Liver (tissue), 9 donors: Measurements from ENCODE around the gene GDPD2. TPM values are rescaled to one million over a fixed set of nuclear protein-coding genes. Genes with fewer than 3 reads are reported as not detected.

Source experiments
- DNase-seq: peaks from one replicate; pipeline ENCODE4 v3.0.0-alpha.2; 2017; ENCODE audit warnings: low spot score
- H3K27ac ChIP-seq, 2 donors: one replicate each; pipeline ENCODE4 v1.7.0; 2013; ENCODE audit warnings: inconsistent platforms in 2 of 2, low read length in 2 of 2, control low read depth in 1 of 2, low read depth in 1 of 2, mild to moderate bottlenecking in 1 of 2
- H3K27me3 ChIP-seq, 4 donors: one replicate each; pipeline versions ENCODE4 v1.6.1 to v1.7.0; 2013; ENCODE audit warnings: low read length in 3 of 4, inconsistent platforms in 1 of 4, mild to moderate bottlenecking in 1 of 4, moderate library complexity in 1 of 4; ENCODE audit not compliant: control insufficient read depth in 4 of 4, insufficient read depth in 4 of 4
- H3K36me3 ChIP-seq, 4 donors: one replicate each; pipeline versions ENCODE4 v1.6.1 to v1.7.0; 2013; ENCODE audit warnings: low read length in 3 of 4, mild to moderate bottlenecking in 3 of 4, low read depth in 1 of 4, moderate library complexity in 1 of 4; ENCODE audit not compliant: control insufficient read depth in 4 of 4, insufficient read depth in 3 of 4
- H3K4me1 ChIP-seq, 4 donors: one replicate each; pipeline versions ENCODE4 v1.6.1 to v1.7.0; 2013; ENCODE audit warnings: low read length in 3 of 4, mild to moderate bottlenecking in 3 of 4, moderate library complexity in 1 of 4; ENCODE audit not compliant: control insufficient read depth in 4 of 4, insufficient read depth in 4 of 4
- H3K4me3 ChIP-seq, 3 donors: one replicate each; pipeline versions ENCODE4 v1.6.1 to v1.7.0; 2013; ENCODE audit warnings: low read length in 3 of 3, control low read depth in 1 of 3, low read depth in 1 of 3, mild to moderate bottlenecking in 1 of 3
- H3K9ac ChIP-seq, 2 donors: one replicate each; pipeline ENCODE4 v1.7.0; 2013; ENCODE audit warnings: low read length in 2 of 2, mild to moderate bottlenecking in 2 of 2, moderate library complexity in 2 of 2, control low read depth in 1 of 2, low read depth in 1 of 2
- H3K9me3 ChIP-seq, 4 donors: one replicate each; pipeline versions ENCODE4 v1.6.1 to v1.7.0; 2013; ENCODE audit warnings: low read length in 3 of 4; ENCODE audit not compliant: control insufficient read depth in 4 of 4
- CTCF ChIP-seq: fragments of 150-350 bp; IDR thresholded peaks from 2 replicates; pipeline ENCODE4 v1.5.1; 2017; ENCODE audit warnings: improper control_type of control experiment, low read depth, low read length; ENCODE audit not compliant: missing input control
- EGR1 ChIP-seq, 2 donors: IDR thresholded peaks; 2 replicates each; pipeline ENCODE4 v1.6.1; 2016 to 2018; ENCODE audit warnings: antibody characterized with exemption in 2 of 2, low read depth in 2 of 2
- FOXA1 ChIP-seq: IDR thresholded peaks from 2 replicates; pipeline ENCODE4 v1.6.1; 2016; ENCODE audit warnings: antibody characterized with exemption
- FOXA2 ChIP-seq: IDR thresholded peaks from 2 replicates; pipeline ENCODE4 v1.6.1; 2016; ENCODE audit warnings: antibody characterized with exemption
- GABPA ChIP-seq, 2 donors: IDR thresholded peaks in 1 of 2; conservative IDR thresholded peaks in 1 of 2; 2 replicates each; pipeline ENCODE4 v1.6.1; 2016; ENCODE audit warnings: antibody characterized with exemption in 2 of 2, mild to moderate bottlenecking in 1 of 2, moderate library complexity in 1 of 2
- HNF4A ChIP-seq, 2 donors: conservative IDR thresholded peaks; 2 replicates each; pipeline ENCODE4 v1.6.1; 2016; ENCODE audit warnings: antibody characterized with exemption in 2 of 2, mild to moderate bottlenecking in 2 of 2
- HNF4G ChIP-seq: IDR thresholded peaks from 2 replicates; pipeline ENCODE4 v1.6.1; 2016; ENCODE audit warnings: antibody characterized with exemption
- JUND ChIP-seq, 2 donors: IDR thresholded peaks; 2 replicates each; pipeline ENCODE4 v1.6.1; 2016; ENCODE audit warnings: antibody characterized with exemption in 2 of 2
- MAX ChIP-seq: IDR thresholded peaks from 2 replicates; pipeline ENCODE4 v1.6.1; 2016; ENCODE audit warnings: antibody characterized with exemption
- NR2F2 ChIP-seq: IDR thresholded peaks from 2 replicates; pipeline ENCODE4 v1.6.1; 2016; ENCODE audit warnings: antibody characterized with exemption
- RAD21 ChIP-seq, 2 donors: IDR thresholded peaks; 2 replicates each; pipeline ENCODE4 v1.6.1; 2016; ENCODE audit warnings: antibody characterized with exemption in 2 of 2, mild to moderate bottlenecking in 2 of 2
- RXRA ChIP-seq, 2 donors: IDR thresholded peaks; 2 replicates each; pipeline ENCODE4 v1.6.1; 2017 to 2018; ENCODE audit warnings: antibody characterized with exemption in 2 of 2, mild to moderate bottlenecking in 1 of 2
- TAF1 ChIP-seq: conservative IDR thresholded peaks from 2 replicates; pipeline ENCODE4 v1.6.1; 2016; ENCODE audit warnings: antibody characterized with exemption, mild to moderate bottlenecking
- YY1 ChIP-seq: IDR thresholded peaks from 2 replicates; pipeline ENCODE4 v1.6.1; 2016; ENCODE audit warnings: antibody characterized with exemption, mild to moderate bottlenecking
- WGBS: extraction: QIAGEN DNeasy Blood & Tissue Kit; methylation state at CpG from one replicate; pipeline ENCODE4 v1.1.7; 2013; 5-methylcytosine and 5-hydroxymethylcytosine counted together
- polyA plus RNA-seq, 2 donors: library from polyadenylated mRNA; stranded (reverse) in 1 of 2; unstranded in 1 of 2; fragments of 200-250 nt in 1 of 2; fragments of >200 nt in 1 of 2; fragmentation: Nextera tagmentation in 1 of 2; extraction: Ambion mirVana in 1 of 2; gene quantifications; one replicate each; pipeline versions ENCODE4 v1.2.1 to v1.2.3, GENCODE V29; 2013 to 2015
- total RNA-seq, 2 donors: library from RNA; depleted of rRNA; stranded (reverse); fragments of >200 nt; gene quantifications; one replicate each; pipeline ENCODE4 v1.2.3, GENCODE V29; 2014
- TF ChIP-seq, protein P1 (sequence below): IDR thresholded peaks from 2 replicates; pipeline ENCODE4 v1.6.1; 2016; ENCODE audit warnings: antibody characterized with exemption
- TF ChIP-seq, protein P2 (sequence below): IDR thresholded peaks from 2 replicates; pipeline ENCODE4 v1.6.1; 2016; ENCODE audit warnings: antibody characterized with exemption, mild to moderate bottlenecking
- TF ChIP-seq, protein P3 (sequence below): IDR thresholded peaks from 2 replicates; pipeline ENCODE4 v1.6.1; 2016; ENCODE audit warnings: antibody characterized with exemption
- donor health status: healthy.
- donor health status: healthy.
- donor health status: healthy.
- donor health status: healthy.
- donor health status: healthy.

Gene GDPD2
- total and polyA plus RNA-seq, 4 donors: not detected

GRCh38 chrX:70479922-70480659, 57.0 kb downstream of the GDPD2 start:
- Histone ChIP-seq H3K9ac (no peak overlapping the region), H3K27ac (peak overlapping the region in 1 of 2 donors; percentile 3), H3K4me1 (no peaks in the 10 kb centered on the region), H3K4me3 (no peak overlapping the region), H3K9me3 (no peaks in the 10 kb centered on the region), H3K36me3 (no peaks in the 10 kb centered on the region), H3K27me3 (peaks cover 0 to 4% (median 0%) of the 10 kb centered on the region in 4 donors)
- TF ChIP-seq FOXA2: no peak
- TF ChIP-seq, protein P1, sequence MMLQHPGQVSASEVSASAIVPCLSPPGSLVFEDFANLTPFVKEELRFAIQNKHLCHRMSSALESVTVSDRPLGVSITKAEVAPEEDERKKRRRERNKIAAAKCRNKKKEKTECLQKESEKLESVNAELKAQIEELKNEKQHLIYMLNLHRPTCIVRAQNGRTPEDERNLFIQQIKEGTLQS: no peak
- TF ChIP-seq, protein P2, sequence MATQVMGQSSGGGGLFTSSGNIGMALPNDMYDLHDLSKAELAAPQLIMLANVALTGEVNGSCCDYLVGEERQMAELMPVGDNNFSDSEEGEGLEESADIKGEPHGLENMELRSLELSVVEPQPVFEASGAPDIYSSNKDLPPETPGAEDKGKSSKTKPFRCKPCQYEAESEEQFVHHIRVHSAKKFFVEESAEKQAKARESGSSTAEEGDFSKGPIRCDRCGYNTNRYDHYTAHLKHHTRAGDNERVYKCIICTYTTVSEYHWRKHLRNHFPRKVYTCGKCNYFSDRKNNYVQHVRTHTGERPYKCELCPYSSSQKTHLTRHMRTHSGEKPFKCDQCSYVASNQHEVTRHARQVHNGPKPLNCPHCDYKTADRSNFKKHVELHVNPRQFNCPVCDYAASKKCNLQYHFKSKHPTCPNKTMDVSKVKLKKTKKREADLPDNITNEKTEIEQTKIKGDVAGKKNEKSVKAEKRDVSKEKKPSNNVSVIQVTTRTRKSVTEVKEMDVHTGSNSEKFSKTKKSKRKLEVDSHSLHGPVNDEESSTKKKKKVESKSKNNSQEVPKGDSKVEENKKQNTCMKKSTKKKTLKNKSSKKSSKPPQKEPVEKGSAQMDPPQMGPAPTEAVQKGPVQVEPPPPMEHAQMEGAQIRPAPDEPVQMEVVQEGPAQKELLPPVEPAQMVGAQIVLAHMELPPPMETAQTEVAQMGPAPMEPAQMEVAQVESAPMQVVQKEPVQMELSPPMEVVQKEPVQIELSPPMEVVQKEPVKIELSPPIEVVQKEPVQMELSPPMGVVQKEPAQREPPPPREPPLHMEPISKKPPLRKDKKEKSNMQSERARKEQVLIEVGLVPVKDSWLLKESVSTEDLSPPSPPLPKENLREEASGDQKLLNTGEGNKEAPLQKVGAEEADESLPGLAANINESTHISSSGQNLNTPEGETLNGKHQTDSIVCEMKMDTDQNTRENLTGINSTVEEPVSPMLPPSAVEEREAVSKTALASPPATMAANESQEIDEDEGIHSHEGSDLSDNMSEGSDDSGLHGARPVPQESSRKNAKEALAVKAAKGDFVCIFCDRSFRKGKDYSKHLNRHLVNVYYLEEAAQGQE: no peak
- no peak for TF ChIP-seq HNF4A (conservative IDR thresholded peaks at IDR 0.05)
- no peak for TF ChIP-seq FOXA1
- TF ChIP-seq HNF4G: no peak
- TF ChIP-seq RXRA (IDR thresholded peaks at IDR 0.05): no peak
- no peak for TF ChIP-seq YY1
- no peak for TF ChIP-seq RAD21 (IDR thresholded peaks at IDR 0.05)
- TF ChIP-seq MAX: no peak
- no peak for TF ChIP-seq JUND (IDR thresholded peaks at IDR 0.05)
- TF ChIP-seq NR2F2: no peak
- TF ChIP-seq GABPA (IDR thresholded peaks at IDR 0.05 in 1 of 2, conservative IDR thresholded peaks at IDR 0.05 in 1 of 2): no peak
- TF ChIP-seq, protein P3, sequence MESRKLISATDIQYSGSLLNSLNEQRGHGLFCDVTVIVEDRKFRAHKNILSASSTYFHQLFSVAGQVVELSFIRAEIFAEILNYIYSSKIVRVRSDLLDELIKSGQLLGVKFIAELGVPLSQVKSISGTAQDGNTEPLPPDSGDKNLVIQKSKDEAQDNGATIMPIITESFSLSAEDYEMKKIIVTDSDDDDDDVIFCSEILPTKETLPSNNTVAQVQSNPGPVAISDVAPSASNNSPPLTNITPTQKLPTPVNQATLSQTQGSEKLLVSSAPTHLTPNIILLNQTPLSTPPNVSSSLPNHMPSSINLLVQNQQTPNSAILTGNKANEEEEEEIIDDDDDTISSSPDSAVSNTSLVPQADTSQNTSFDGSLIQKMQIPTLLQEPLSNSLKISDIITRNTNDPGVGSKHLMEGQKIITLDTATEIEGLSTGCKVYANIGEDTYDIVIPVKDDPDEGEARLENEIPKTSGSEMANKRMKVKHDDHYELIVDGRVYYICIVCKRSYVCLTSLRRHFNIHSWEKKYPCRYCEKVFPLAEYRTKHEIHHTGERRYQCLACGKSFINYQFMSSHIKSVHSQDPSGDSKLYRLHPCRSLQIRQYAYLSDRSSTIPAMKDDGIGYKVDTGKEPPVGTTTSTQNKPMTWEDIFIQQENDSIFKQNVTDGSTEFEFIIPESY: no peak
- no peak for TF ChIP-seq EGR1 (IDR thresholded peaks at IDR 0.05; ENCODE audit: low read depth in 2 of 2)
- WGBS: 58% methylated on average over 6 of the region's 6 CpGs
- no peak for DNase-seq

DNA sequence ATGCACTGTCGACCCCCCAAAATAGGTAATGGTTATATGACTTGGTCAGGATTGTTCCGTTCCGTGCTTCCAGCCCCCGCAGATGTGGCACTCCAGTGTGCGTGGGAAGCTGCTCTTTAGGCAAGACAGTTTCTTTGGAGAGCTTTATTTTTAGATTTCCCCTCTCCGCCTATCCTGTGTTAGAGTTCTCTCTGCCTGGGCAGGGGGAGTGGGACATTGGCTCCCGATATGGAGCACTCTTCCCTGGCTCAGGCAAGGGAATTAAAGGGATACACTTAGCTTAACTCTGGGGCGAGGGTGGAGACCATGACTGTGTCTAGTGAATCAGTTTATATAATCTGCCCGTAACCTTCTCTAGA, 57.5 kb downstream of the GDPD2 start:
- 72% methylated on average over 9 of the region's 9 CpGs for WGBS
- DNase-seq: no peak
- Histone ChIP-seq H3K4me3 (no peak overlapping the region), H3K9me3 (no peaks in the 10 kb centered on the region), H3K9ac (no peak overlapping the region), H3K27ac (no peak overlapping the region), H3K4me1 (no peaks in the 10 kb centered on the region), H3K36me3 (no peaks in the 10 kb centered on the region), H3K27me3 (peaks cover 0 to 4% (median 0%) of the 10 kb centered on the region in 4 donors)
- TF ChIP-seq, protein P3: no peak
- TF ChIP-seq TAF1 (no peak), CTCF (no peak), HNF4G (no peak), EGR1 (IDR thresholded peaks at IDR 0.05; ENCODE audit: low read depth in 2 of 2) (no peak), YY1 (no peak), HNF4A (conservative IDR thresholded peaks at IDR 0.05) (no peak), JUND (IDR thresholded peaks at IDR 0.05) (no peak), RXRA (IDR thresholded peaks at IDR 0.05) (no peak)
